Measurements from ENCODE around the gene MEGF6.
"Not testable (repeated sequence)": the region's sequence is repeated elsewhere in the genome, so short reads cannot be mapped to it uniquely, and the experiment has no call there.

The MEGF6 gene

GRCh38 chr1:3577300-3577699 is 34.0 kb downstream of the MEGF6 start:
- no peak overlapping the region for H3K4me3 Mint-ChIP-seq
- peaks cover 3% of the 10 kb centered on the region for H3K4me1 Mint-ChIP-seq
- DNase-seq (ENCODE audit: low spot score in 2 of 2) (no peak), ATAC-seq (ENCODE audit: low read depth) (no peak)
- peaks cover 2% of the 10 kb centered on the region for H3K9me3 Mint-ChIP-seq
- no peak overlapping the region for H3K27ac Mint-ChIP-seq
- peaks cover 2% of the 10 kb centered on the region for H3K27me3 Mint-ChIP-seq
- no peaks in the 10 kb centered on the region for H3K36me3 Mint-ChIP-seq

- Mint-ChIP-seq H3K36me3 (no peaks in the 10 kb centered on the region), H3K9me3 (peaks cover 2% of the 10 kb centered on the region), H3K4me3 (no peak overlapping the region), H3K27me3 (peaks cover 2% of the 10 kb centered on the region), H3K4me1 (peaks cover 3% of the 10 kb centered on the region), H3K27ac (no peak overlapping the region)
- ATAC-seq (ENCODE audit: low read depth) (no peak), DNase-seq (ENCODE audit: low spot score in 2 of 2) (no peak)
Measured at GRCh38 chr1:3575993-3576392, 35.3 kb downstream of the MEGF6 start.

GRCh38 chr1:3575515-3575914 is 35.8 kb downstream of the MEGF6 start:
- H3K27me3 Mint-ChIP-seq, H3K4me1 Mint-ChIP-seq: not testable (repeated sequence)

GRCh38 chr1:3573500-3573899 is 37.8 kb downstream of the MEGF6 start:
- peaks cover 2% of the 10 kb centered on the region for H3K9me3 Mint-ChIP-seq
- peaks cover 5% of the 10 kb centered on the region for H3K4me1 Mint-ChIP-seq
- H3K27me3 Mint-ChIP-seq: no peaks in the 10 kb centered on the region
- H3K27ac Mint-ChIP-seq: no peak overlapping the region
- no peaks in the 10 kb centered on the region for H3K36me3 Mint-ChIP-seq
- DNase-seq (ENCODE audit: low spot score in 2 of 2) (no peak), ATAC-seq (ENCODE audit: low read depth) (no peak)
- no peak overlapping the region for H3K4me3 Mint-ChIP-seq

More at GRCh38 chr1:3575515-3575914, 35.8 kb downstream of the MEGF6 start:
- not testable (repeated sequence) for H3K9me3 Mint-ChIP-seq; H3K27ac Mint-ChIP-seq; H3K36me3 Mint-ChIP-seq; ATAC-seq (ENCODE audit: low read depth); H3K4me3 Mint-ChIP-seq; DNase-seq (ENCODE audit: low spot score in 2 of 2)

- not testable (repeated sequence) for H3K4me3 Mint-ChIP-seq; H3K9me3 Mint-ChIP-seq; ATAC-seq (ENCODE audit: low read depth); DNase-seq (ENCODE audit: low spot score in 2 of 2); H3K27me3 Mint-ChIP-seq; H3K36me3 Mint-ChIP-seq; H3K4me1 Mint-ChIP-seq; H3K27ac Mint-ChIP-seq
Measured at GRCh38 chr1:3572638-3573037, 38.7 kb downstream of the MEGF6 start.

- ATAC-seq (ENCODE audit: low read depth) (no peak), DNase-seq (ENCODE audit: low spot score in 2 of 2) (no peak)
- H3K36me3 Mint-ChIP-seq: no peaks in the 10 kb centered on the region
- H3K27ac Mint-ChIP-seq: no peak overlapping the region
- H3K4me1 Mint-ChIP-seq: peaks cover 3% of the 10 kb centered on the region
- H3K27me3 Mint-ChIP-seq: no peaks in the 10 kb centered on the region
- no peaks in the 10 kb centered on the region for H3K9me3 Mint-ChIP-seq
- H3K4me3 Mint-ChIP-seq: no peak overlapping the region
Measured at GRCh38 chr1:3571263-3571662, 40.0 kb downstream of the MEGF6 start.

- Mint-ChIP-seq H3K27me3 (no peaks in the 10 kb centered on the region), H3K36me3 (no peaks in the 10 kb centered on the region)
Measured at GRCh38 chr1:3570066-3570986, 41.0 kb downstream of the MEGF6 start.

GRCh38 chr1:3569436-3569835 is 41.9 kb downstream of the MEGF6 start:
- no peak for ATAC-seq (ENCODE audit: low read depth)
- no peaks in the 10 kb centered on the region for H3K9me3 Mint-ChIP-seq
- H3K4me1 Mint-ChIP-seq: peaks cover 5% of the 10 kb centered on the region

More at GRCh38 chr1:3570066-3570986, 41.0 kb downstream of the MEGF6 start:
- Mint-ChIP-seq H3K4me1 (peaks cover 3% of the 10 kb centered on the region), H3K4me3 (no peak overlapping the region), H3K27ac (no peak overlapping the region), H3K9me3 (no peaks in the 10 kb centered on the region)
- ATAC-seq (ENCODE audit: low read depth) (no peak), DNase-seq (ENCODE audit: low spot score in 2 of 2) (no peak)

GRCh38 chr1:3568815-3569435 is 42.4 kb downstream of the MEGF6 start:
- Mint-ChIP-seq H3K36me3 (no peaks in the 10 kb centered on the region), H3K27me3 (peaks cover 2% of the 10 kb centered on the region), H3K9me3 (no peaks in the 10 kb centered on the region), H3K27ac (no peak overlapping the region), H3K4me1 (peaks cover 5% of the 10 kb centered on the region), H3K4me3 (no peak overlapping the region)
- ATAC-seq (ENCODE audit: low read depth) (no peak), DNase-seq (ENCODE audit: low spot score in 2 of 2) (no peak)

More at GRCh38 chr1:3569436-3569835, 41.9 kb downstream of the MEGF6 start:
- no peak overlapping the region for H3K4me3 Mint-ChIP-seq
- peaks cover 2% of the 10 kb centered on the region for H3K27me3 Mint-ChIP-seq
- no peak overlapping the region for H3K27ac Mint-ChIP-seq
- DNase-seq (ENCODE audit: low spot score in 2 of 2): no peak
- H3K36me3 Mint-ChIP-seq: no peaks in the 10 kb centered on the region

GRCh38 chr1:3566951-3567804 is 44.1 kb downstream of the MEGF6 start:
- no peaks in the 10 kb centered on the region for H3K9me3 Mint-ChIP-seq
- no peak overlapping the region for H3K27ac Mint-ChIP-seq
- H3K4me3 Mint-ChIP-seq: no peak overlapping the region
- H3K36me3 Mint-ChIP-seq: no peaks in the 10 kb centered on the region
- H3K27me3 Mint-ChIP-seq: peaks cover 11% of the 10 kb centered on the region
- ATAC-seq (ENCODE audit: low read depth) (no peak), DNase-seq (ENCODE audit: low spot score in 2 of 2) (no peak)
- H3K4me1 Mint-ChIP-seq: peaks cover 5% of the 10 kb centered on the region

GRCh38 chr1:3566003-3566885 is 45.1 kb downstream of the MEGF6 start:
- Mint-ChIP-seq H3K4me3 (no peak overlapping the region), H3K36me3 (no peaks in the 10 kb centered on the region), H3K27ac (no peak overlapping the region), H3K4me1 (peaks cover 5% of the 10 kb centered on the region), H3K9me3 (no peaks in the 10 kb centered on the region), H3K27me3 (peaks cover 14% of the 10 kb centered on the region)
- DNase-seq (ENCODE audit: low spot score in 2 of 2): no peak
- ATAC-seq (ENCODE audit: low read depth): no peak

GRCh38 chr1:3564921-3565831 is 46.1 kb downstream of the MEGF6 start:
- peak; percentile 61 for ATAC-seq (ENCODE audit: low read depth)
- no peaks in the 10 kb centered on the region for H3K36me3 Mint-ChIP-seq
- H3K27me3 Mint-ChIP-seq: peaks cover 14% of the 10 kb centered on the region
- no peak overlapping the region for H3K27ac Mint-ChIP-seq
- H3K9me3 Mint-ChIP-seq: no peaks in the 10 kb centered on the region
- H3K4me3 Mint-ChIP-seq: no peak overlapping the region
- peak; percentile 44 to 57 for DNase-seq (ENCODE audit: low spot score in 2 of 2)
- peaks cover 3% of the 10 kb centered on the region for H3K4me1 Mint-ChIP-seq

Measured in memory B cell (primary cell).